NT2/D1 (cell line): ENCODE results near the gene ATP5PO.

ENCODE experiments used
- SUZ12 ChIP-seq: IDR thresholded peaks from 2 replicates; pipeline ENCODE4 v1.6.1; 2011; ENCODE audit not compliant: insufficient read length, insufficient read depth; ENCODE audit errors: extremely low read depth
- ZNF274 ChIP-seq: IDR thresholded peaks from 2 replicates; pipeline ENCODE4 v1.6.1; 2011; ENCODE audit warnings: mild to moderate bottlenecking, low read depth, low read length

- TF ChIP-seq ZNF274 (no peak), SUZ12 (no peak)
Observed at GRCh38 chr21:33881689-33882440, 33.7 kb downstream of the ATP5PO start.
